ENCODE measurements around the gene SP2. TPM values are rescaled to one million over a fixed set of nuclear protein-coding genes. Genes with fewer than 3 reads are reported as not detected.
A peak's percentile ranks its signal among the peaks of the same experiment; 100 is the strongest.
"Not testable (repeated sequence)": the region's sequence is repeated elsewhere in the genome, so short reads cannot be mapped to it uniquely, and the experiment has no call there.

The SP2 gene
- total RNA-seq, 2 experiments from 2014 or later = 24.6 to 25.6 TPM

- H3K4me3 Mint-ChIP-seq = no peak overlapping the region
- no peak for DNase-seq
- no peaks in the 10 kb centered on the region for H3K27me3 Mint-ChIP-seq
- ChIA-PET CTCF (interaction anchor here (1.0 kb wide), 1 partner anchor 27 kb away, joined by 3 read pairs; no protein-coding TSS in a partner anchor), POLR2A (interaction anchor here (2.2 kb wide), 1 partner anchor 12 kb away, joined by 7 read pairs; no protein-coding TSS in a partner anchor)
- H3K9me3 Mint-ChIP-seq = no peaks in the 10 kb centered on the region
- H3K4me1 Mint-ChIP-seq = peaks cover 15% of the 10 kb centered on the region
- no peak overlapping the region for H3K27ac Mint-ChIP-seq
- H3K36me3 Mint-ChIP-seq (ENCODE audit: low read depth) = peaks cover 31% of the 10 kb centered on the region
These were observed 21.5 kb downstream of the SP2 start for GRCh38 chr17:47917581-47917980.

GRCh38 chr17:47918006-47918405 lies 22.0 kb downstream of the SP2 start:
- ChIA-PET POLR2A (interaction anchor here (0.9 to 1.2 kb wide), 3 partner anchors 21 to 23 kb away, joined by 5 to 7 read pairs (median 6); partner anchors contain the start of gene PNPO), CTCF (interaction anchor here (1.7 kb wide), 1 partner anchor 29 kb away, joined by 6 read pairs; no protein-coding TSS in a partner anchor)
- Mint-ChIP-seq H3K4me3 (no peak overlapping the region), H3K27me3 (no peaks in the 10 kb centered on the region), H3K27ac (no peak overlapping the region), H3K4me1 (peaks cover 15% of the 10 kb centered on the region), H3K9me3 (no peaks in the 10 kb centered on the region), H3K36me3 (ENCODE audit: low read depth) (peaks cover 32% of the 10 kb centered on the region)
- no peak for DNase-seq

GRCh38 chr17:47918991-47919390 lies 23.0 kb downstream of the SP2 start:
- POLR2A ChIA-PET = interaction anchor here (0.7 to 1.2 kb wide), 4 partner anchors 22 to 53 kb away, joined by 5 to 7 read pairs (median 6); partner anchors contain the start of gene PNPO
- H3K27ac Mint-ChIP-seq = no peak overlapping the region
- no peak for DNase-seq
- CTCF ChIA-PET = interaction anchor here (0.9 to 1.7 kb wide), 3 partner anchors 28 to 78 kb away, joined by 3 to 6 read pairs (median 3); partner anchors contain the start of genes CDK5RAP3 and SCRN2
- H3K27me3 Mint-ChIP-seq = no peaks in the 10 kb centered on the region
- H3K4me3 Mint-ChIP-seq = no peak overlapping the region
- H3K4me1 Mint-ChIP-seq = peaks cover 15% of the 10 kb centered on the region
- H3K36me3 Mint-ChIP-seq (ENCODE audit: low read depth) = peaks cover 41% of the 10 kb centered on the region
- H3K9me3 Mint-ChIP-seq = no peaks in the 10 kb centered on the region

- H3K27me3 Mint-ChIP-seq, H3K27ac Mint-ChIP-seq, DNase-seq, H3K4me3 Mint-ChIP-seq, H3K9me3 Mint-ChIP-seq, POLR2A ChIA-PET: not testable (repeated sequence)
- CTCF ChIA-PET = interaction anchor here (1.3 to 1.7 kb wide), 3 partner anchors 27 to 98 kb away, joined by 3 to 6 read pairs (median 3); partner anchors contain the start of gene SCRN2
- peaks cover 49% of the 10 kb centered on the region for H3K36me3 Mint-ChIP-seq (ENCODE audit: low read depth)
- peaks cover 15% of the 10 kb centered on the region for H3K4me1 Mint-ChIP-seq
These were observed 23.9 kb downstream of the SP2 start for GRCh38 chr17:47919889-47920288.

- H3K9me3 Mint-ChIP-seq = no peaks in the 10 kb centered on the region
- no peaks in the 10 kb centered on the region for H3K27me3 Mint-ChIP-seq
- no peak overlapping the region for H3K27ac Mint-ChIP-seq
- no peak overlapping the region for H3K4me3 Mint-ChIP-seq
- CTCF ChIA-PET = interaction anchor here (0.6 to 1.5 kb wide), 2 partner anchors 24 to 186 kb away, joined by 4 read pairs; no protein-coding TSS in a partner anchor
- DNase-seq = no peak
- H3K4me1 Mint-ChIP-seq = peaks cover 7% of the 10 kb centered on the region
- peaks cover 64% of the 10 kb centered on the region for H3K36me3 Mint-ChIP-seq (ENCODE audit: low read depth)
- POLR2A ChIA-PET = no interaction called here
These were observed 29.0 kb downstream of the SP2 start for GRCh38 chr17:47924785-47925677.

- Mint-ChIP-seq H3K4me1 (peaks cover 7% of the 10 kb centered on the region), H3K4me3 (no peak overlapping the region), H3K27me3 (no peaks in the 10 kb centered on the region), H3K27ac (no peak overlapping the region), H3K36me3 (ENCODE audit: low read depth) (peaks cover 69% of the 10 kb centered on the region), H3K9me3 (no peaks in the 10 kb centered on the region)
- ChIA-PET CTCF (interaction anchor here (0.6 to 1.5 kb wide), 4 partner anchors 22 to 245 kb away, joined by 3 to 4 read pairs (median 4); no protein-coding TSS in a partner anchor), POLR2A (no interaction called here)
- no peak for DNase-seq
These were observed 29.6 kb downstream of the SP2 start for GRCh38 chr17:47925678-47925988.

GRCh38 chr17:47927821-47928400 lies 31.9 kb downstream of the SP2 start:
- H3K27me3 Mint-ChIP-seq = no peaks in the 10 kb centered on the region
- peak overlapping the region; percentile 32 for H3K27ac Mint-ChIP-seq
- ChIA-PET CTCF (interaction anchor here (5.0 kb wide), 1 partner anchor 20 kb away, joined by 30 read pairs; no protein-coding TSS in a partner anchor), POLR2A (no interaction called here)
- H3K4me3 Mint-ChIP-seq = no peak overlapping the region
- H3K36me3 Mint-ChIP-seq (ENCODE audit: low read depth) = peaks cover 61% of the 10 kb centered on the region
- no peaks in the 10 kb centered on the region for H3K9me3 Mint-ChIP-seq
- H3K4me1 Mint-ChIP-seq = peaks cover 7% of the 10 kb centered on the region
- no peak for DNase-seq

GRCh38 chr17:47928415-47928814 lies 32.4 kb downstream of the SP2 start:
- CTCF ChIA-PET = interaction anchor here (5.0 kb wide), 1 partner anchor 19 kb away, joined by 30 read pairs; no protein-coding TSS in a partner anchor
- DNase-seq = no peak
- Mint-ChIP-seq H3K27me3 (no peaks in the 10 kb centered on the region), H3K4me1 (peaks cover 7% of the 10 kb centered on the region), H3K36me3 (ENCODE audit: low read depth) (peaks cover 56% of the 10 kb centered on the region), H3K27ac (peak overlapping the region; percentile 32), H3K4me3 (no peak overlapping the region), H3K9me3 (no peaks in the 10 kb centered on the region)
- POLR2A ChIA-PET = interaction anchor here (2.1 to 2.4 kb wide), 2 partner anchors 12 to 13 kb away, joined by 6 read pairs; partner anchors contain the start of gene PNPO

- H3K9me3 Mint-ChIP-seq = no peaks in the 10 kb centered on the region
- ChIA-PET POLR2A (interaction anchor here (0.7 to 2.4 kb wide), 3 partner anchors 11 to 34 kb away, joined by 3 to 6 read pairs (median 6); partner anchors contain the start of genes PNPO and SP2), CTCF (interaction anchor here (5.0 kb wide), 1 partner anchor 18 kb away, joined by 30 read pairs; no protein-coding TSS in a partner anchor)
- DNase-seq = no peak
- H3K27me3 Mint-ChIP-seq = no peaks in the 10 kb centered on the region
- no peak overlapping the region for H3K27ac Mint-ChIP-seq
- peaks cover 7% of the 10 kb centered on the region for H3K4me1 Mint-ChIP-seq
- no peak overlapping the region for H3K4me3 Mint-ChIP-seq
- H3K36me3 Mint-ChIP-seq (ENCODE audit: low read depth) = peaks cover 48% of the 10 kb centered on the region
These were observed 33.4 kb downstream of the SP2 start for GRCh38 chr17:47929218-47930000.

- no peak overlapping the region for H3K27ac Mint-ChIP-seq
- POLR2A ChIA-PET = interaction anchor here (1.3 kb wide), 1 partner anchor 36 kb away, joined by 3 read pairs; the partner anchor contains the start of gene SP2
These were observed 35.8 kb downstream of the SP2 start for GRCh38 chr17:47931848-47932247.

GRCh38 chr17:47934856-47935255 lies 38.8 kb downstream of the SP2 start:
- POLR2A ChIA-PET = interaction anchor here (1.0 kb wide), 1 partner anchor 30 kb away, joined by 3 read pairs; no protein-coding TSS in a partner anchor
- Mint-ChIP-seq H3K4me3 (no peak overlapping the region), H3K9me3 (no peaks in the 10 kb centered on the region), H3K27ac (no peak overlapping the region), H3K36me3 (ENCODE audit: low read depth) (peaks cover 12% of the 10 kb centered on the region), H3K27me3 (no peaks in the 10 kb centered on the region), H3K4me1 (peaks cover 8% of the 10 kb centered on the region)
- DNase-seq = no peak
- CTCF ChIA-PET = no interaction called here

More at GRCh38 chr17:47931848-47932247, 35.8 kb downstream of the SP2 start:
- CTCF ChIA-PET = interaction anchor here (5.0 kb wide), 1 partner anchor 16 kb away, joined by 30 read pairs; no protein-coding TSS in a partner anchor
- peaks cover 31% of the 10 kb centered on the region for H3K36me3 Mint-ChIP-seq (ENCODE audit: low read depth)
- H3K4me1 Mint-ChIP-seq = peaks cover 7% of the 10 kb centered on the region
- H3K27me3 Mint-ChIP-seq = no peaks in the 10 kb centered on the region
- DNase-seq = no peak
- H3K9me3 Mint-ChIP-seq = no peaks in the 10 kb centered on the region
- H3K4me3 Mint-ChIP-seq = no peak overlapping the region

- H3K9me3 Mint-ChIP-seq; H3K27me3 Mint-ChIP-seq; DNase-seq; H3K27ac Mint-ChIP-seq; H3K36me3 Mint-ChIP-seq (ENCODE audit: low read depth); H3K4me3 Mint-ChIP-seq: not testable (repeated sequence)
- H3K4me1 Mint-ChIP-seq = peaks cover 10% of the 10 kb centered on the region
- ChIA-PET CTCF (interaction anchor here (4.2 kb wide), 1 partner anchor 12 kb away, joined by 23 read pairs; no protein-coding TSS in a partner anchor), POLR2A (interaction anchor here (1.0 kb wide), 1 partner anchor 31 kb away, joined by 3 read pairs; no protein-coding TSS in a partner anchor)
These were observed 39.4 kb downstream of the SP2 start for GRCh38 chr17:47935468-47935867.
